Right renal pelvis (tissue), 4 donors: ENCODE results near the gene LIPC. TPM values are rescaled to one million over a fixed set of nuclear protein-coding genes. Genes with fewer than 3 reads are reported as not detected.
A peak's percentile ranks its signal among the peaks of the same experiment; 100 is the strongest.

Experiments used
- DNase-seq, 4 donors: peaks; one replicate each; pipeline ENCODE4 v3.0.0-alpha.2; 2013; ENCODE audit warnings: low read depth in 4 of 4, low spot score in 3 of 4, missing footprints in 1 of 4
- polyA plus RNA-seq, 4 donors: library from polyadenylated mRNA; unstranded; fragments of 120-200 nt; gene quantifications; one replicate each; pipeline ENCODE4 v1.2.1, GENCODE V29; 2013; ENCODE audit not compliant: insufficient read length in 4 of 4

Gene LIPC
- 10 to 100 TPM; 11.8 to 21.8 (median 13.9) TPM for polyA plus RNA-seq

DNA sequence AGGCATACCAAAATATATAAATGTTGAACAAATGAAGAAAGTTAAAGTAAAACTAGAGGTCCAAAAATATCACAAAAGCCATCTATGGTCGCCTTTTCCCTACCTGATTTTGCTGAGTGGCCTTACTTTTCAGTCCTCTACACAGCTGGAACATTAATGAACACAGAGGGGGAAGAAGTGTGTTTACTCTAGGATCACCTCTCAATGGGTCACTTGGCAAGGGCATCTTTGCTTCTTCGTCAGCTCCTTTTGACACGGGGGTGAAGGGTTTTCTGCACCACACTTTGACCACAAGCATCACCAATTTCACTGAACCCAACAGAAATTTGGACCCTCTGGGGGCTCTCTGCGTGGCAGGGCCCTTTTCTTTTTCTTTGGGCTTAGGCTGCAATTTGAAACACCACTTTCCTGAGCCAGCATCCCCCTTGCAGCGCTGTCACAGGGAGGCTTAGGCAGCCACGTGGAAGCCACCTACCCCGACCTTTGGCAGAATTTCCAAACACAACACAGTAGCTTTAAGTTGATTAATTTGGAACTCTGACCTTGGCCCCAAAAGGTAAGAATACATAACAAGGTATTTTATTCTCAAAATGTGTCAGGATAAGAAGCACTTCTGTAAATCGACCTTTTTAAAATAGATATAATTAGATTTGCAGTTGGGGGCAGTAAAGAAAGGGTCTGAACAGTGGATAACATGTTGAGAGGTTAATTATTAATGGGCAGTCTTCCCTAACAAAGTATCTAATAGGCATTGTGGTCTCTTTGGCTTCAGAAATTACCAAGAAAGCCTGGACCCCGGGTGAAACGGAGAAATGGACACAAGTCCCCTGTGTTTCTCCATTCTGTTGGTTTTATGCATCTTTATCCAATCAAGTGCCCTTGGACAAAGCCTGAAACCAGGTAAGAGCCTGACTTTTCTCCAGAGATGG lies at the start of gene LIPC:
Gene LIPC, plus strand, starts transcription at position 771 of the 929 bp plus-strand sequence. Its CDS starts 42 bp downstream, at position 813.
- no peak for DNase-seq

DNA sequence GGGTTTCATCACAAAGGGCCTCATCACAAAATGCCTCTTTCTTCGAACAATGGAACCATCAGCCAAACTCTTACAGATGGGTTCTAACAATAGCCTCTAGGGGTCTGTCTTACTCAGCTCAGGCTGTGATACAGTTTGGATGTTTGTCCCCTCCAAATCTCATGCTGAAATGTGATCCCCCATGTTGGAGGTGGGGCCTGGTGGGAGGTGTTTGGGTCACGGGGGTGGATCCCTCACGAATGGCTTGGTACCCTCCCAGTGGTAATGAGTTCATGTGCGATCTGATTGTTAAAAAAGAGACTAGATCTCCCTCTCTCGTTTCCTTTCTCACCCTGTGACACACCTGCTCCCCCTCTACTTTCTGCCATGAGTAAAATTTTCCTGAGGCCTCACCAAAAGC lies 47.9 kb upstream of the LIPC start:
- no peak for DNase-seq

- no peak for DNase-seq
These were observed 47.1 kb upstream of the LIPC start for GRCh38 chr15:58384667-58385066.

- no peak for DNase-seq
These were observed 45.7 kb upstream of the LIPC start for GRCh38 chr15:58386081-58386480.

- no peak for DNase-seq
These were observed 45.1 kb upstream of the LIPC start for GRCh38 chr15:58386641-58387040.

DNA sequence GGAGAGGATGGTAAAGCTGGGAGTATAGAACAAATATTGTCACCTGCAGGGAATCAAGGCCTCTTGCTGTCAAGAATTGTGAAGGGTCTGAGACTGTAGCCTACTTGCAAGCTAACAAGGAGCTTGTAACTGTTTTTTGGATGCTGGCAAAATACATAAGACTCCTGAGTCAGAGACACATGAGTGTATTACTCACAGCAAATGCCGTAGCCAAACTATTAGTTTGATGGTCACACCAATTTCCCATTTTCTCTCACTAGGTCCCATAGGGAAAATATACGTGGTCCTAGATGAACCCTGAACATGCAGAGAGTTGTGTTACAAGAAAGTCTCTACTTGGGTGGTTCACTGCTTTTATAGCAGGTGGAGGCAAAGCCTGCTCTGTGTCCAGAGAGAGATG lies 44.7 kb upstream of the LIPC start:
- no peak for DNase-seq

GRCh38 chr15:58388211-58388610 lies 43.6 kb upstream of the LIPC start:
- no peak for DNase-seq

DNA sequence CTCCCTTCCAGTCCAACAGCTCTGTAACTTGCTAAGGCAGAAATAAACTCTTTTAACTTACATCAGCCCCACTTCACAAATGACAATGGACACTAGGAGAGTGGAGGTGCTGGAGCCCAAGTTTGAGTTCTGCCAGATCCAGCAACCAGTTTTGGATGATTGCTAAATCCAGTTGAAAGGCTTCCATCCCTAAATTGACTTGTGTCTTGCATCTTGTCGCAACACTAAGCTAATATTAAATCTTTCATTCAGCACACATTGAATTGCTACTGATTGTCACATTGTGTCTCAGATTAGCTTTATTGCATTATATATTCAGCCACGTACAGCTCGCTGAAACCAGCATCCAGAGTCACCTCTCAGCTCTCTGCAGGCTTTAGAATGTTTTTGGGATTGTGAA lies 41.7 kb upstream of the LIPC start:
- no peak for DNase-seq

GRCh38 chr15:58390655-58391054 lies 41.1 kb upstream of the LIPC start:
- no peak for DNase-seq

DNA sequence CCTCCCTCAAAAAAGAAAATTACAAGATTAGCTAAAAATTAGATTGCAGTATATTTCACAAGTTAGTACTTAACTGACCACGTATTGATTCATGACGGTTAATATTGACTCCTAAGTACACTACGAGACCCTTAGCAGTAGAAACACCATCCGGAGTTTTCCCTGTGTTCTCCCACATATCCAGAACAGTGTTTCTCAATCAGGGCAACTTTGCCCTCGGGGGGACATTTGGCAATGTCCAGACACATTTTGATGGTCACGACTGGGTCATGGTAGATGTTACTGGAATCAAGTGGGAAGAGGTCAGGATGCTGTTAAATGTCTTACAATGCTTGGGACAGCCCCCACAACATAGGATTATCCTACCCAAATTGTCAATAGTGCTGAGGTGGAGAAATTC lies 40.7 kb upstream of the LIPC start:
- DNase-seq, result no peak

GRCh38 chr15:58392141-58392540 lies 39.6 kb upstream of the LIPC start:
- DNase-seq, result no peak

DNA sequence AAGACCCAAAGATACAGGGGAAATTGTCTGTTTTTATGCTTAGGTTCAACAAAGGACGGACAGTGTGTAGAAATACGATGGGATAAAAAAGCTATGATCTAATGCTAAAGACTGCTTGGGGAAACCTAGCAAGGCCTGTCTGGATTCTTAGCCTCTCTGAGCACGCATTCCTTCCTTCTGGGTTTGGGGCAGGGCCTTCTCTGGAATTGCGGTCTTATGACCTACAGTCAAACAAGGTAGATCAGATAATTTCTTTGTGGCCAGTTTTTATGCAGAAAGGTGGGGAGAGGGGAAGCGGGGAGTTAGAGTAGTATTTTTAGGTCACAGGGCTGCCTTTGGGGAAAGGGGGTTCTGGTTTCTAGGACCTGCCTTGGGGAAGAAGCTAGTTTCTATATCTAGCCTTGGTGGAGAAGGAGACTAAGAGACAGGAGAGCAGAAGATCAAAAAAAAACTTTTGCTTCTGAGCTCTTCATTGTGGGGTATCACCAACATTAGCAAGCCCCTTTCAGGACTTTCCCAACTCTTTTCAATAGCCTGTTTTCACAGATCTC lies 39.1 kb upstream of the LIPC start:
- DNase-seq, result no peak

GRCh38 chr15:58393241-58393662 lies 38.5 kb upstream of the LIPC start:
- DNase-seq, result peak in 2 of 4 donors; percentile 33 to 51

- no peak for DNase-seq
These were observed 35.6 kb upstream of the LIPC start for GRCh38 chr15:58396181-58396580.

DNA sequence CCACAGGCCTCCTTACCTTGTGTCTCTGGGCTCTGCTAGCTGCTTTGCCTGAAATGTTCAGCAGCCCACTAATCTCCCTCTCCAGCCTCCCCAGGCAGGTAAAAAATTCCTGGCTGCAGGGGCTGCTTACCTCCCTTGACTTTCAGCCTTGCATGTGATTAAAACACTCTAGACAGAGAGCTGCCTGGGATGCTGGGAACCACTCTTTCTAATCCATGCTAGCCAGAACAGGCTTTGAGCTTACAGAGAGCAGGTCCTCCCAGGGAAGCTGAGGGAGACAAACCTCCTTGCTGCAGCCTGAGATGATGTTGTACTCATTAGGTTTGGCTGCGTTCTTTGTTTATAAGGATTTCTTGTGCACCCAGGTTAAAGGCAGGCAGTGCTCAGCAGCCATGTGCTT lies 33.7 kb upstream of the LIPC start:
- no peak for DNase-seq

- no peak for DNase-seq
These were observed 33.1 kb upstream of the LIPC start for GRCh38 chr15:58398643-58399042.

DNA sequence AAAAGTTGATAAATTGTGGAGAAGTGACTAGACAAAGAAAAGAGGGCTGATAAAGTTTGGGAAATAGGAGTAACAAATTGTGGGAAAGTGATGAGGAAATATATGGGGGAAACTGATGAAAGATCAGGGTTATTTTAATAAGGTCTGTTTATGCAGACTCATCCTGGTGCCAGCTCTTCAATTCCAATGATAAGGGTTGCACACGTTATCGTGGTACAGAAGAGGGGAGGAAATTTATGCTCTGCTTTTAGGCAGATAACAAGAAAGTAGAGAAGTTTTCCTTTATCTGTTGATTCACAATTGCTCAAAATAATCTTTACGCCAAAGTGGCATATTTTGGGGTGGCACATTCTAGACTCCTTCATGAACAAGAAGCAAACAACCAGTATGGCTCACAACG lies 32.1 kb upstream of the LIPC start:
- DNase-seq, result no peak

- DNase-seq, result no peak
These were observed 30.5 kb upstream of the LIPC start for GRCh38 chr15:58401276-58401675.

DNA sequence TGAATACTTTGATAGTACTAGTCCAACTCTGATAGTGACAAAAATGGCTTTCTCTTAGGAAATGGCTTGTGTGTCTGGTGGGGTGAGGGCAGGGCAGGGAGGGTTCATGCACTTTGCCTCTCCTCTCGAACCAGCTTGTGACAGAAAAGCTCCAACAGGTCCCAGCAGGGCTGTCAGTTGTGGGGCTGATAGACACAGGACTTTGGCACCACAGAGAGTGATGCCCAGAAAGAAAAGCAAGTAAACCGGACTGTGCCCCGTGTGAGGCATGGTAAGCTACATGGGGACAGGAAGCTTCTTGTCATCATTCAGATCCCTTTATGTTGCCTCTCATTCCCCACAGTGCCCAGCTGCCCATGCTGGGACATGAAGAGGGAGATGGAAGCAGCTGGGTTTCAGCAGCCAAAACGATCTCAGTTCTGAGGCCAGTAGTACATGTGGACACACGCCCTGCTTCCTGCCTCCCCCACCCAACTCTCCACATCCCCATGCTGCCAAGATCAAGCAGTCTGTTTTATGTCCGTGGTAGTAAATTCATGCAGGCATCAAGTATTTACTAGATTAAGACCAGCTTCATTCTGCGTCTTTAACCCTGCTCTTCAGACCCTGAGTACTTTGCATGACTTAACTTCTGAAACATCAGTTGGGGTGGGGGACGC lies 29.7 kb upstream of the LIPC start:
- DNase-seq, result no peak

DNA sequence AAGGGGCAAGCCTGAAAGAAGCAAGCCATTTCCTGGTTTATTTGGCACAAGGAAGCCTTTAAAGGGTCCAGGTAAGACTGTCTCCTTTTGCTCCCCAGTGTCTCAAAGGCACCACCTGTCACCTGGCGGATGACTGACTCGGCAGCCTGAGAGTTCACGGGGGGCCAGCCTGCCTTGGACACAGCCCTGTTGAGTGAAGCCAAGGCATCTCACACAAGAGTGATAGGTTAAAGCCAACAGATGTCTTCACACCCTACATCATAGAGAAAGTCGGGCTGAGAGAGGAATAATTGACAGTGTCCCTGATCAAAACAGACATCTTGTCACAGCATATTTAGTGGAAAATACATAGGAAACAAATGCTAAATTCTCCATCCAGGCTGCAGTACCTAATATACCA lies 28.2 kb upstream of the LIPC start:
- DNase-seq, result no peak

DNA sequence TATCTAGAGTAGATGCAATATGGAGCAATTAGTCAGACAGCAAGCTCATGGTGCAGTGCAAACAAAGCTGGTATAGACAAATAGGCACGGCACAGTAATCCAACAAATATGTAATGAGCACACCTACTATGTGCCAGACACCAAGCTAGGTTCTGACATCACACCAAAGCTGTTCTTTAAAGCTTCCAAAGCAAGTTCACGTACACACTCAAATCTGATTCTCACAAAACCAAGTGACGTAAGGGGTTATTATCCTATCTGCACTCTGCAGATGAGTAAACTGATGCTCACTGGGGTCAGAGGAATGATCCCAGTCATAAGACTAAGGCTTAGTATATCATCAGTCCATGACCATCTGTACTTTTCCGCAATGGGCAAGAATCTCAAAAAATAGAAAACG lies 27.8 kb upstream of the LIPC start:
- DNase-seq, result no peak

DNA sequence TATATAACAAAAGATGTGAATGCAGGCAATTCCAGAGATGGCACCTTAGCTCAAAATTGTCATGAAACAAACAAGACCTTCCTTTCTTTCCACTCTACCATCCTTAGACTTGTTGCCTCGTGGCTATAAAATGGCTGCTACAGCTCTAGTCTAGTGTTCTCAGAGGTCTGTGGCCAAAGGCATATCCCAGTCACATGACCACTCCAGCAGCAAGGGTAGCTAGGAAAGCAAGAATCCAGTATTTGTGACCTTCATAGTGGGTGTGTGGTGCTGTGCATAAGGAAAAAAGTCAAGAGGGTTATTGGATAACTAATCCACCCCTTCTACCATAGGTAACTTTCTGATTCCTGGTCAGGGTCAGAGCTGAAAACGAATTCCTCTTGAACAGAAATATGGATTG lies 27.1 kb upstream of the LIPC start:
- no peak for DNase-seq
